ENCODE measurements around the gene GADL1.
A peak's percentile ranks its signal among the peaks of the same experiment; 100 is the strongest.

The GADL1 gene

GRCh38 chr3:30695302-30696061 is 199.0 kb downstream of the GADL1 start:
- DNase-seq (ENCODE audit: low read depth in 2 of 2): no peak

DNA sequence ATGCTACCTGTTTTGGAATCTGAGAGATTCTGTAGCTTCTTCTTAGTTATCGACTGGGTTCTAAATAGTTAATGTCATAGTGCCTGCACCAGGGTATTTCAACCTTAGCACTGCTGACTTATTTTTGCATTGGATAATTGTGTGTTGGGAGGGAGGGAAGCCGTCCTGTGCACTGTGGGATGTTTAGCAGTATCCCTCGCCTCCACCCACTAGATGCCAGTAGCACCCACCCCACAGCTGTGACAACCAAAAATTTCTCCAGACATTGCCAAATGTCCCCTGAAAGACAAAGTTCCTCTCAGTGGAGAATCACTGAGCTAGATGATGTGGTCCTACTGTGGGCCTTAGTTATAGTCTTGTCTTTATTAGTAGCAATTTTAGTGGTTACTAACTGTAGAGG is 199.8 kb downstream of the GADL1 start:
- no peak for DNase-seq (ENCODE audit: low read depth in 2 of 2)

- DNase-seq (ENCODE audit: low read depth in 2 of 2): no peak
Measured at GRCh38 chr3:30694148-30694547, 200.3 kb downstream of the GADL1 start.

GRCh38 chr3:30693470-30694120 is 200.9 kb downstream of the GADL1 start:
- peak in 1 of 2 donors; percentile 9 for DNase-seq (ENCODE audit: low read depth in 2 of 2)

- no peak for DNase-seq (ENCODE audit: low read depth in 2 of 2)
Measured at GRCh38 chr3:30692498-30693130, 201.8 kb downstream of the GADL1 start.

GRCh38 chr3:30691944-30692343 is 202.5 kb downstream of the GADL1 start:
- no peak for DNase-seq (ENCODE audit: low read depth in 2 of 2)

DNA sequence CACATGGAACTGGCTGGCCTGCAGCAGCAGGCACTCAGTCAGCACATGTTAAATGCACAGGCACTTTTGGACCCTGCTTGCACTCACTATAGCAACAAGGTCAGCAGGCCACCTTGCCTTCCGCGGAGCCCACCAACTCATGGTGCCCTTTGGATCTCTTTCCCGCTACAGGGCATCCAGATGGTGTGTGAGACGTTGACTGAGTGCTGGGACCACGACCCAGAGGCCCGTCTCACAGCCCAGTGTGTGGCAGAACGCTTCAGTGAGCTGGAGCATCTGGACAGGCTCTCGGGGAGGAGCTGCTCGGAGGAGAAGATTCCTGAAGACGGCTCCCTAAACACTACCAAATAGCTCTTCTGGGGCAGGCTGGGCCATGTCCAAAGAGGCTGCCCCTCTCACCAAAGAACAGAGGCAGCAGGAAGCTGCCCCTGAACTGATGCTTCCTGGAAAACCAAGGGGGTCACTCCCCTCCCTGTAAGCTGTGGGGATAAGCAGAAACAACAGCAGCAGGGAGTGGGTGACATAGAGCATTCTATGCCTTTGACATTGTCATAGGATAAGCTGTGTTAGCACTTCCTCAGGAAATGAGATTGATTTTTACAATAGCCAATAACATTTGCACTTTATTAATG is 203.1 kb downstream of the GADL1 start:
- no peak for DNase-seq (ENCODE audit: low read depth in 2 of 2)

DNA sequence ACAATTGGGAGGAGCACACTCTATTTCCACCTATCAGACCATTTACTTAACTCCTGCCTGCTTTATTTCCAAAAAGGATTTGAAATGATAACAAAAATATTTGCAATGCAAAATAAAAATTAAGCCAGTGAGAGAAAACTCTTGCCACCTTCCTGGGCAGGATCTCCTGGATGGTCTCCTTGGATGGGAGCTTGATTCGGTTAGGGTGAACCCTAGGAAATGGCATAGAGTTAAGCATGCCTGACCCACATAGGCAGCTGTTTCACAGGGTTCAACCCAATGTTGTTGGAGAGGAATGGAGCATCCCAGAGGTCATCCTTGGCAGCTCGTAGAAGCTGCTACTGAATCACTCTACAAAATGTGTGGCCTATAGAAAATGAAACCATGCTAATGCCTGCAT is 204.3 kb downstream of the GADL1 start:
- DNase-seq (ENCODE audit: low read depth in 2 of 2): no peak

GRCh38 chr3:30688776-30689641 is 205.5 kb downstream of the GADL1 start:
- no peak for DNase-seq (ENCODE audit: low read depth in 2 of 2)

GRCh38 chr3:30687930-30688570 is 206.4 kb downstream of the GADL1 start:
- DNase-seq (ENCODE audit: low read depth in 2 of 2): no peak

GRCh38 chr3:30686799-30687198 is 207.7 kb downstream of the GADL1 start:
- DNase-seq (ENCODE audit: low read depth in 2 of 2): no peak

- no peak for DNase-seq (ENCODE audit: low read depth in 2 of 2)
Measured at GRCh38 chr3:30686176-30686575, 208.3 kb downstream of the GADL1 start.

- DNase-seq (ENCODE audit: low read depth in 2 of 2): no peak
Measured at GRCh38 chr3:30685267-30685667, 209.2 kb downstream of the GADL1 start.

GRCh38 chr3:30684356-30684755 is 210.1 kb downstream of the GADL1 start:
- no peak for DNase-seq (ENCODE audit: low read depth in 2 of 2)

- DNase-seq (ENCODE audit: low read depth in 2 of 2): no peak
Measured at GRCh38 chr3:30683769-30684168, 210.7 kb downstream of the GADL1 start.

DNA sequence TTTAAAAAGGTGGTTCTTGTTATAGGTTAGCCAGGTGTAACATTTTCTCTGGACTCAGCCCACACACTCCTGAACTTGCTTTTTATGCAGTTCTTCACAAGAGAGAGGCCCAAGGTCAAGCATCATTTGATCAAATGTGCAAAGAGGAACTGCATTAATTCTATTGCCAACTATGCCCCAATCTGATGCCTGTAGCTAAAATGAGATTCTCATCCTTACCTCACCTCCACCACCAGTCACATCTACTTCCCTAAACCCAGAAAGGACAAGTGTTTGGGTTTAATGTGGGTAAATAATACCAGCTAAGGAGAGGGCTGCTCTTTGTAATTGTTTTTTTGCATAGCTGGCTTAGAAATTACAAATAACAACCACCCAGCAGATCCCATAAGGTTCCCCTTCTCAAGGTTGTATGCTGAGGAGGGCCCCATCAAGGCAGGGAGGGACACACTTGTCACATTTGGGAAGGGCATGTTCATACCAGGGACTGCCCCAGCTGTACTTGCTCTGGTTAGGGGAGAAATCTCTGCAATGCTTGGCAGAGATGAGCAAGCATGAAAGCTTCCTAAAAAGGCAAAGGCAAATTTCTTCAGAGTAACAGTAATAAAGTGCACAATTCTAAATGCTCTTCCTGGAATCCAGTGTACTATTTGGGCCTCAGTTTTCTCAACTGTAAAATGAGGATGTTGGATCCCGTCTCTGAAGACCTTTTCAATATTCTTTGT is 211.9 kb downstream of the GADL1 start:
- DNase-seq (ENCODE audit: low read depth in 2 of 2): no peak

DNA sequence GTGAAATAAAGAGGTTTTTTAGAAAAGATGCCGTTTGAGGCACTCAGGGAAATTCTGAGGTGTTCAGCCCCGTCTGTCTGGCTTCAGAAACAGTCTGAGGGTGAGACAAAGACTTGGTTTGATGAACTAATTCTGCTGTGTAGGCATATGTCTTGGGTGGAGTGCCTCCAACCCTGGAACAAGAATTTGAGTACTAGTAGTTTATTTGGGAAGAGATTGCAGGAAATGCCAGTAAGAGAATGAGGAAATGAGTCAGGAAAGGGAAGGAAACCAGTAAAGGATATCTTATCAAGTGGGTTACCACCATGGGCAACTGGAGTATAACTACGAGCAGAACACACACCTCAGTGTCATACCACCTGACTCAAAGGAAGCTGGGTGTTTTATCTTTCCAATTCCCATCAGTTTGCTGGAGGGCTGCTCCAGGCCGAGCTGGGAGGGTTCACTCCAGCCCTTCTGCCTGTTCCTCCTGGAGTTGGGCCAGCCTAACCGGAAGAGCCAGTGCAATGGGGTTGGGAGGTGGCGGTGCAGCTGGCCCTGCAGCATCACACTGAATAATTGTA is 212.7 kb downstream of the GADL1 start:
- DNase-seq (ENCODE audit: low read depth in 2 of 2): no peak

- no peak for DNase-seq (ENCODE audit: low read depth in 2 of 2)
Measured at GRCh38 chr3:30680789-30681648, 213.4 kb downstream of the GADL1 start.

DNA sequence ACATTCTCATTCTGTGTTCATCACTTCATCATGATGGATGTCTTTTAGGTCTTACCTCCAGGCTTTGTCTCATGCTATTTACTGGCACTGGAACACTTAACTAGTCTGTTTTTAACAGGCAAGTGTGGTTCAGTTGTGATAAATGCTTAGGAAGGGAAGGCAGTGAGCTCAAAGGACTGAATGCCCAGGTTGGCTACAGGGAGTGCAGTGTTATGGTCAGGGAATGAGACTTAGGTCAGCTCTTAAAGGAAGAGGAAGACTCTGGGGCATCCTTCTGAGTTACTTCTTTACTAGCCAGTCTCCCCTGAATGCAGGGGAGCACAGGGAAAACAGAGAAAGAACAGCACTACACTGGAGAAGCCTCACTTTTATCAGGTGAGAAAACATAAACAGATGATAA is 215.4 kb downstream of the GADL1 start:
- no peak for DNase-seq (ENCODE audit: low read depth in 2 of 2)
